Measurements from ENCODE around the gene MICAL2. TPM values are rescaled to one million over a fixed set of nuclear protein-coding genes. Genes with fewer than 3 reads are reported as not detected.

MICAL2 gene
- total and polyA plus RNA-seq, 3 experiments from 2014 or later = 32.4 to 147 (median 146) TPM

DNA sequence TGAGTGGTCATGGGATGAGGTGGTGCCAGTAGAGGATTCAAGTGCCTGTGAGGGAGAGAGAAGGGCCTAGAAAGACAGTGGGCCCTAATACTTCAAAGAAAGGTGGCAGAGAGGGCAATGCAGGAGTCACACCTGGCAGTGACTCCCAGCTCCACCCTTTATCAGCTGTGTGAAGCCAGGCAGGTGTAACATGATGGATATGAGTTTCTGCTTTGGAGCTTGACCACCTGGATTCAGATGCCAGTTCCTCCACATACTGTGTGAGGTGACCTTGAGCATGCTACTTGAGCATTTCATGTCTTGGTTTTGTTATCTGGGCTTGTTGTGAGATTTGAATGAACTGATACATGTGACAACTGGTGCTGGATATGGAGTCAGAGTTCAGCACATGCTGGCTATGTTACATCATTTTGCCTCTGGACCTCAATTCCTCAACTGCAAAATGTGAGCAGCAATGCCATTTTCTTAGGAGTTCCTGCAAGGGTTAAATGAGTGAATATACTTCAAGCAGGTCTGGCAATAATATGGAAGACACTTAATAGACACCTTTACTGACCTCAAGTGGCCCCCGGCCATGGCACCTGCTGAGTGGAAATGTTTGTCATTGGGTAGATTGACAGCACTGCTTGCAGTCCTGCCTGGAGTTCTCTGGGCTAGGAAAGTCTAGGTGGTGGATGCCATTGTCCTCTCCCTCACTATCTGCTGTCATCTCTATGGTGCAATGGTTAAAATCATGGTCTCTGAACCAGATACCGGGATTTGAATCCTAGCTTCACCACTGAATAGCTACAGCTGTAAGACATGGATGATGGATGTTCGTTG is 83.3 kb downstream of the MICAL2 start:
- Mint-ChIP-seq H3K36me3 (peaks cover 0 to 22% (median 3%) of the 10 kb centered on the region in 3 donors), H3K4me1 (peaks cover 52 to 73% (median 59%) of the 10 kb centered on the region in 3 donors), H3K4me3 (peak overlapping the region in 1 of 7 donors; percentile 34), H3K27me3 (peaks cover 0 to 1% of the 10 kb centered on the region in 2 donors), H3K27ac (peak overlapping the region; percentile 12 to 98 (median 58)), H3K9me3 (no peaks in the 10 kb centered on the region)
- POLR2A ChIA-PET = interaction anchor here (0.8 kb wide), 1 partner anchor 30 kb away, joined by 4 read pairs; no protein-coding TSS in a partner anchor
- H3K4me1 ChIP-seq (ENCODE audit: insufficient read depth, low read length) = peaks cover 52% of the 10 kb centered on the region
- no peaks in the 10 kb centered on the region for H3K9me3 ChIP-seq (ENCODE audit: low read length)
- H3K36me3 ChIP-seq (ENCODE audit: insufficient read depth, low read length) = no peaks in the 10 kb centered on the region
- H3K4me3 ChIP-seq (ENCODE audit: low read length) = no peak overlapping the region
- CTCF ChIA-PET = interaction anchor here (2.8 to 4.9 kb wide), 2 partner anchors 31 to 42 kb away, joined by 11 to 22 read pairs; no protein-coding TSS in a partner anchor
- DNase-seq = no peak
- H3K27ac ChIP-seq (ENCODE audit: low read depth, low read length) = no peak overlapping the region
- H3K27me3 ChIP-seq (ENCODE audit: insufficient read depth, low read length, poor library complexity, severe bottlenecking) = no peaks in the 10 kb centered on the region

GRCh38 chr11:12195768-12196167 is 85.4 kb downstream of the MICAL2 start:
- peak overlapping the region; percentile 74 for H3K27ac ChIP-seq (ENCODE audit: low read depth, low read length)
- H3K27me3 Mint-ChIP-seq = peaks cover 0 to 1% of the 10 kb centered on the region in 2 donors
- POLR2A ChIA-PET = interaction anchor here (0.6 to 4.4 kb wide), 5 partner anchors 13 to 1387 kb away, joined by 3 to 21 read pairs (median 4); partner anchors contain the start of genes EIF4G2 and USP47
- peak; percentile 14 to 71 (median 61) for DNase-seq
- peak overlapping the region; percentile 59 for H3K4me3 ChIP-seq (ENCODE audit: low read length)
- CTCF ChIA-PET = interaction anchor here (1.2 to 5.2 kb wide), 4 partner anchors 28 to 145 kb away, joined by 3 to 23 read pairs (median 8); no protein-coding TSS in a partner anchor
- peak overlapping the region; percentile 90 to 99 (median 96) for H3K27ac Mint-ChIP-seq
- no peaks in the 10 kb centered on the region for H3K9me3 Mint-ChIP-seq
- no peaks in the 10 kb centered on the region for H3K36me3 ChIP-seq (ENCODE audit: insufficient read depth, low read length)
- no peaks in the 10 kb centered on the region for H3K9me3 ChIP-seq (ENCODE audit: low read length)
- peaks cover 64 to 73% (median 64%) of the 10 kb centered on the region in 3 donors for H3K4me1 Mint-ChIP-seq
- H3K4me3 Mint-ChIP-seq = peak overlapping the region; percentile 87 to 97 (median 91)
- peaks cover 72% of the 10 kb centered on the region for H3K4me1 ChIP-seq (ENCODE audit: insufficient read depth, low read length)
- H3K36me3 Mint-ChIP-seq = peaks cover 0 to 27% (median 3%) of the 10 kb centered on the region in 3 donors
- H3K27me3 ChIP-seq (ENCODE audit: insufficient read depth, low read length, poor library complexity, severe bottlenecking) = no peaks in the 10 kb centered on the region

DNA sequence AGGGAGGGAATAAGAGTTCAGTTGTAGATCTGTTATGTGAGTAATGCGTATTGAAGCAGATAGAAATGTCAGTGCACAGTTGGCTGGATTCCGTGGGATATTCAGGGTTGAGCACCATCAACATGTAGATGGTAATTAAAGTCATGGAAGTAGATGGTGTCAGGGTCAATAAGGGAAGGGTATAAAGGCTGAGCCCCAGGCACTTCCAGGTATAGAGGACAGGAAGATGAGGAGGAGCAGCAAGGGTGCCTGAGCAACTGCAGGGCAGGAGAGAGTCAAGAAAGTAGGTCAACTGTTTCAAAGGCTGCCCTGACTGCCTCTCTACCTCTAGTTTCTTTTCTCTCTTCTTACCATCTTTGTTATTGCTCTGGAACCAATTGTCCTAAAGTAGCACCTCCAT is 85.9 kb downstream of the MICAL2 start:
- no peaks in the 10 kb centered on the region for H3K9me3 ChIP-seq (ENCODE audit: low read length)
- peaks cover 0 to 27% (median 3%) of the 10 kb centered on the region in 3 donors for H3K36me3 Mint-ChIP-seq
- peaks cover 72% of the 10 kb centered on the region for H3K4me1 ChIP-seq (ENCODE audit: insufficient read depth, low read length)
- H3K27me3 ChIP-seq (ENCODE audit: insufficient read depth, low read length, poor library complexity, severe bottlenecking) = no peaks in the 10 kb centered on the region
- peak overlapping the region; percentile 59 for H3K4me3 ChIP-seq (ENCODE audit: low read length)
- peak in 2 of 5 donors; percentile 13 to 23 for DNase-seq
- peak overlapping the region; percentile 74 for H3K27ac ChIP-seq (ENCODE audit: low read depth, low read length)
- no peaks in the 10 kb centered on the region for H3K9me3 Mint-ChIP-seq
- peak overlapping the region; percentile 90 to 99 (median 96) for H3K27ac Mint-ChIP-seq
- H3K4me3 Mint-ChIP-seq = peak overlapping the region; percentile 87 to 97 (median 91)
- H3K4me1 Mint-ChIP-seq = peaks cover 66 to 73% (median 70%) of the 10 kb centered on the region in 3 donors
- POLR2A ChIA-PET = interaction anchor here (0.7 to 4.4 kb wide), 4 partner anchors 20 to 1388 kb away, joined by 3 to 21 read pairs (median 4); partner anchors contain the start of gene EIF4G2
- H3K36me3 ChIP-seq (ENCODE audit: insufficient read depth, low read length) = no peaks in the 10 kb centered on the region
- CTCF ChIA-PET = interaction anchor here (1.4 to 5.2 kb wide), 3 partner anchors 27 to 40 kb away, joined by 4 to 23 read pairs (median 11); no protein-coding TSS in a partner anchor
- peaks cover 0 to 1% of the 10 kb centered on the region in 2 donors for H3K27me3 Mint-ChIP-seq

- H3K27me3 ChIP-seq (ENCODE audit: insufficient read depth, low read length, poor library complexity, severe bottlenecking) = no peaks in the 10 kb centered on the region
- Mint-ChIP-seq H3K9me3 (no peaks in the 10 kb centered on the region), H3K27me3 (peaks cover 0 to 1% of the 10 kb centered on the region in 2 donors), H3K4me1 (peaks cover 66 to 73% (median 73%) of the 10 kb centered on the region in 3 donors), H3K4me3 (peak overlapping the region; percentile 87 to 97 (median 91)), H3K27ac (peak overlapping the region; percentile 90 to 99 (median 96)), H3K36me3 (peaks cover 0 to 27% (median 3%) of the 10 kb centered on the region in 3 donors)
- H3K27ac ChIP-seq (ENCODE audit: low read depth, low read length) = peak overlapping the region; percentile 74
- H3K9me3 ChIP-seq (ENCODE audit: low read length) = no peaks in the 10 kb centered on the region
- DNase-seq = no peak
- peak overlapping the region; percentile 59 for H3K4me3 ChIP-seq (ENCODE audit: low read length)
- peaks cover 72% of the 10 kb centered on the region for H3K4me1 ChIP-seq (ENCODE audit: insufficient read depth, low read length)
- CTCF ChIA-PET = interaction anchor here (5.2 kb wide), 1 partner anchor 39 kb away, joined by 23 read pairs; no protein-coding TSS in a partner anchor
- H3K36me3 ChIP-seq (ENCODE audit: insufficient read depth, low read length) = no peaks in the 10 kb centered on the region
- POLR2A ChIA-PET = interaction anchor here (1.6 to 4.4 kb wide), 2 partner anchors 19 to 27 kb away, joined by 4 to 21 read pairs; no protein-coding TSS in a partner anchor
These were observed 86.5 kb downstream of the MICAL2 start for GRCh38 chr11:12196872-12197271.

GRCh38 chr11:12198251-12199222 is 88.1 kb downstream of the MICAL2 start:
- no peaks in the 10 kb centered on the region for H3K27me3 ChIP-seq (ENCODE audit: insufficient read depth, low read length, poor library complexity, severe bottlenecking)
- H3K4me3 Mint-ChIP-seq = peak overlapping the region; percentile 87 to 97 (median 91)
- peak overlapping the region; percentile 90 to 99 (median 96) for H3K27ac Mint-ChIP-seq
- H3K36me3 ChIP-seq (ENCODE audit: insufficient read depth, low read length) = no peaks in the 10 kb centered on the region
- H3K9me3 ChIP-seq (ENCODE audit: low read length) = no peaks in the 10 kb centered on the region
- peak overlapping the region; percentile 22 for H3K4me3 ChIP-seq (ENCODE audit: low read length)
- ChIA-PET POLR2A (interaction anchor here (4.4 kb wide), 1 partner anchor 25 kb away, joined by 21 read pairs; no protein-coding TSS in a partner anchor), CTCF (interaction anchor here (0.8 to 5.2 kb wide), 6 partner anchors 19 to 154 kb away, joined by 3 to 23 read pairs (median 5); no protein-coding TSS in a partner anchor)
- peaks cover 0 to 1% of the 10 kb centered on the region in 2 donors for H3K27me3 Mint-ChIP-seq
- peaks cover 66% of the 10 kb centered on the region for H3K4me1 ChIP-seq (ENCODE audit: insufficient read depth, low read length)
- peaks cover 65 to 74% (median 69%) of the 10 kb centered on the region in 3 donors for H3K4me1 Mint-ChIP-seq
- DNase-seq = no peak
- H3K27ac ChIP-seq (ENCODE audit: low read depth, low read length) = no peak overlapping the region
- H3K9me3 Mint-ChIP-seq = no peaks in the 10 kb centered on the region
- H3K36me3 Mint-ChIP-seq = peaks cover 0 to 32% (median 4%) of the 10 kb centered on the region in 3 donors

- H3K36me3 Mint-ChIP-seq = peaks cover 4 to 37% (median 5%) of the 10 kb centered on the region in 3 donors
- no peak overlapping the region for H3K27ac ChIP-seq (ENCODE audit: low read depth, low read length)
- H3K9me3 Mint-ChIP-seq = no peaks in the 10 kb centered on the region
- H3K9me3 ChIP-seq (ENCODE audit: low read length) = no peaks in the 10 kb centered on the region
- no peak overlapping the region for H3K4me3 ChIP-seq (ENCODE audit: low read length)
- H3K4me1 Mint-ChIP-seq = peaks cover 63 to 74% (median 73%) of the 10 kb centered on the region in 3 donors
- H3K27me3 ChIP-seq (ENCODE audit: insufficient read depth, low read length, poor library complexity, severe bottlenecking) = no peaks in the 10 kb centered on the region
- H3K4me1 ChIP-seq (ENCODE audit: insufficient read depth, low read length) = peaks cover 63% of the 10 kb centered on the region
- no peak for DNase-seq
- H3K4me3 Mint-ChIP-seq = peak overlapping the region; percentile 14 to 97 (median 89)
- CTCF ChIA-PET = interaction anchor here (0.6 to 5.2 kb wide), 7 partner anchors 10 to 112 kb away, joined by 3 to 23 read pairs (median 4); no protein-coding TSS in a partner anchor
- POLR2A ChIA-PET = interaction anchor here (4.4 kb wide), 1 partner anchor 24 kb away, joined by 21 read pairs; no protein-coding TSS in a partner anchor
- peak overlapping the region; percentile 86 to 99 (median 94) for H3K27ac Mint-ChIP-seq
- H3K27me3 Mint-ChIP-seq = peaks cover 0 to 1% of the 10 kb centered on the region in 2 donors
- no peaks in the 10 kb centered on the region for H3K36me3 ChIP-seq (ENCODE audit: insufficient read depth, low read length)
These were observed 89.0 kb downstream of the MICAL2 start for GRCh38 chr11:12199231-12199948.
